ENCODE results near the gene ABCG4.

GRCh38 chr11:119153049-119153818, 4.4 kb downstream of the ABCG4 start:
- TF ChIP-seq CTCF (IDR thresholded peaks at IDR 0.05) = peak; percentile 48; the same call in 1 of the 2 replicates
- TF ChIP-seq POLR2AphosphoS5 (IDR thresholded peaks at IDR 0.05; ENCODE audit: low read depth, low read length) = no peak

Measured in Panc1 (cell line).